GM19455 (cell line): Measurements from ENCODE around the gene PALB2.
A peak's percentile ranks its signal among the peaks of the same experiment; 100 is the strongest.

Experiments used
- ATAC-seq: cut with Tn5 transposase; IDR thresholded peaks from one replicate; pipeline ENCODE4 v1.9.1; 2021; ENCODE audit not compliant: unreplicated experiment

PALB2 gene

GRCh38 chr16:23640931-23641765 is at the start of gene PALB2, which contains the start of gene DCTN5:
TSS of gene PALB2 (minus strand) at chr16:23641310. CDS start at chr16:23641157, 153 bp downstream.
TSS of gene DCTN5 (plus strand) at chr16:23641466. CDS start at chr16:23641543, 77 bp downstream.
- peak; percentile 92 for ATAC-seq

GRCh38 chr16:23689442-23690187 is 48.5 kb upstream of the PALB2 start:
- no peak for ATAC-seq

- ATAC-seq, result no peak
Measured at GRCh38 chr16:23687034-23687808, 46.1 kb upstream of the PALB2 start.

GRCh38 chr16:23683487-23683886 is 42.4 kb upstream of the PALB2 start:
- ATAC-seq, result no peak

GRCh38 chr16:23682181-23682580 is 41.1 kb upstream of the PALB2 start:
- ATAC-seq, result no peak

- no peak for ATAC-seq
Measured at GRCh38 chr16:23679986-23680336, 38.9 kb upstream of the PALB2 start.

- peak; percentile 19 for ATAC-seq
Measured at GRCh38 chr16:23679274-23679985, 38.3 kb upstream of the PALB2 start.

GRCh38 chr16:23678430-23679273 is 37.5 kb upstream of the PALB2 start, which contains the start of gene PLK1:
TSS of gene PLK1 (plus strand) at chr16:23678889. CDS start at chr16:23678933, 44 bp downstream.
- peak; percentile 83 for ATAC-seq

- ATAC-seq, result no peak
Measured at GRCh38 chr16:23676924-23677480, 35.9 kb upstream of the PALB2 start.

- no peak for ATAC-seq
Measured at GRCh38 chr16:23673971-23674614, 33.0 kb upstream of the PALB2 start.

GRCh38 chr16:23670137-23670776 is 29.1 kb upstream of the PALB2 start:
- ATAC-seq, result peak; percentile 91

- ATAC-seq, result no peak
Measured at GRCh38 chr16:23668873-23669272, 27.8 kb upstream of the PALB2 start.

- no peak for ATAC-seq
Measured at GRCh38 chr16:23668225-23668624, 27.1 kb upstream of the PALB2 start.

- ATAC-seq, result no peak
Measured at GRCh38 chr16:23667355-23667659, 26.2 kb upstream of the PALB2 start.

GRCh38 chr16:23666571-23667354 is 25.7 kb upstream of the PALB2 start:
- ATAC-seq, result no peak

- ATAC-seq, result no peak
Measured at GRCh38 chr16:23663918-23664317, 22.8 kb upstream of the PALB2 start.

GRCh38 chr16:23651943-23652468 is 10.9 kb upstream of the PALB2 start:
- ATAC-seq, result no peak
